HepG2 (cell line): ENCODE results near the gene MEF2B. TPM values are rescaled to one million over a fixed set of nuclear protein-coding genes. Genes with fewer than 3 reads are reported as not detected.

Experiments used
- FOXM1 ChIP-seq: sonication (generic); formaldehyde crosslinking; IDR thresholded peaks from 2 replicates; pipeline ENCODE4 v1.5.0; 2020; ENCODE audit warnings: missing genetic modification reagents
- GABPA ChIP-seq, 2 experiments: IDR thresholded peaks; 2 replicates each; pipeline ENCODE4 v1.6.1; 2011 to 2016; ENCODE audit warnings: low read depth in 2 of 2, low read length in 1 of 2, missing biosample characterization in 1 of 2, missing genetic modification characterization in 1 of 2
- GZF1 ChIP-seq: sonication (generic); formaldehyde crosslinking; IDR thresholded peaks from 2 replicates; pipeline ENCODE4 v1.5.1; 2020; ENCODE audit warnings: mild to moderate bottlenecking, missing genetic modification reagents
- HNF4G ChIP-seq, 2 experiments: sonication (generic) in 1 of 2; formaldehyde crosslinking in 1 of 2; IDR thresholded peaks; 2 replicates each; pipeline versions ENCODE4 v1.4.0 to v1.6.1; 2011 to 2020; ENCODE audit warnings: borderline replicate concordance in 2 of 2, low read depth in 2 of 2, mild to moderate bottlenecking in 2 of 2, low read length in 1 of 2, missing genetic modification reagents in 1 of 2, moderate library complexity in 1 of 2
- KLF6 ChIP-seq: IDR thresholded peaks from 2 replicates; pipeline ENCODE4 v1.8.0; 2016; ENCODE audit warnings: missing biosample characterization, missing genetic modification reagents
- MED8 ChIP-seq: sonication (generic); formaldehyde crosslinking; IDR thresholded peaks from 2 replicates; pipeline ENCODE4 v1.8.1; 2023; ENCODE audit warnings: mild to moderate bottlenecking, missing genetic modification reagents; ENCODE audit not compliant: insufficient replicate concordance
- MLLT10 ChIP-seq: sonication (generic); formaldehyde crosslinking; IDR thresholded peaks from 2 replicates; pipeline ENCODE4 v1.4.0; 2020; ENCODE audit warnings: missing genetic modification reagents
- MTERF4 ChIP-seq: sonication (generic); formaldehyde crosslinking; IDR thresholded peaks from 2 replicates; pipeline ENCODE4 v1.8.0; 2023; ENCODE audit warnings: mild to moderate bottlenecking, missing genetic modification reagents
- NKX3-1 ChIP-seq: sonication (generic); formaldehyde crosslinking; IDR thresholded peaks from 2 replicates; pipeline ENCODE4 v1.5.0; 2020; ENCODE audit warnings: missing genetic modification reagents
- ONECUT2 ChIP-seq: sonication (generic); formaldehyde crosslinking; IDR thresholded peaks from 2 replicates; pipeline ENCODE4 v1.4.0; 2020; ENCODE audit warnings: missing genetic modification reagents
- PHF8 ChIP-seq: sonication (generic); formaldehyde crosslinking; IDR thresholded peaks from 2 replicates; pipeline ENCODE4 v1.5.0; 2020; ENCODE audit warnings: missing genetic modification reagents
- POLR2AphosphoS2 ChIP-seq: IDR thresholded peaks from 2 replicates; pipeline ENCODE4 v1.6.1; 2011; ENCODE audit warnings: low read depth, low read length, improper control_type of control experiment
- REPIN1 ChIP-seq: sonication (generic); formaldehyde crosslinking; IDR thresholded peaks from 2 replicates; pipeline ENCODE4 v1.8.0; 2022; ENCODE audit warnings: missing genetic modification reagents, low read depth, mild to moderate bottlenecking, borderline replicate concordance
- RFX3 ChIP-seq: IDR thresholded peaks from 2 replicates; pipeline ENCODE4 v1.6.1; 2016; ENCODE audit warnings: missing biosample characterization, missing genetic modification reagents
- SMAD3 ChIP-seq: sonication (generic); formaldehyde crosslinking; IDR thresholded peaks from 2 replicates; pipeline ENCODE4 v1.4.0; 2020; ENCODE audit warnings: missing genetic modification reagents
- SRSF1 ChIP-seq: fragments of 200-400 bp; formaldehyde crosslinking; optimal IDR thresholded peaks from 2 replicates; pipeline ENCODE3; 2017; ENCODE audit warnings: mild to moderate bottlenecking, low read depth, low read length, moderate library complexity
- TAF15 ChIP-seq: fragments of 200-400 bp; formaldehyde crosslinking; IDR thresholded peaks from one replicate; pipeline ENCODE4 v1.6.1; 2018; ENCODE audit warnings: mild to moderate bottlenecking, low read depth, low read length; ENCODE audit not compliant: poor library complexity, severe bottlenecking
- TBX3 ChIP-seq: fragments of 450-650 bp; IDR thresholded peaks from 2 replicates; pipeline ENCODE4 v1.6.1; 2017; ENCODE audit warnings: antibody characterized with exemption, mild to moderate bottlenecking, inconsistent platforms, borderline replicate concordance
- TIGD3 ChIP-seq: sonication (generic); formaldehyde crosslinking; IDR thresholded peaks from 2 replicates; pipeline ENCODE4 v1.5.1; 2020; ENCODE audit warnings: mild to moderate bottlenecking, missing genetic modification reagents, borderline replicate concordance
- TP53 ChIP-seq: sonication (generic); formaldehyde crosslinking; conservative IDR thresholded peaks from 2 replicates; pipeline ENCODE4 v1.4.0; 2020; ENCODE audit warnings: missing genetic modification reagents
- ZHX1 ChIP-seq: sonication (generic); formaldehyde crosslinking; IDR thresholded peaks from 2 replicates; pipeline ENCODE4 v1.8.1; 2022; ENCODE audit warnings: low read depth, mild to moderate bottlenecking, missing genetic modification reagents
- ZNF224 ChIP-seq: sonication (generic); formaldehyde crosslinking; IDR thresholded peaks from 2 replicates; pipeline ENCODE4 v1.5.0; 2020; ENCODE audit warnings: mild to moderate bottlenecking, missing genetic modification reagents
- ZNF354B ChIP-seq: sonication (generic); formaldehyde crosslinking; IDR thresholded peaks from 2 replicates; pipeline ENCODE4 v1.8.0; 2022; ENCODE audit warnings: mild to moderate bottlenecking, missing genetic modification reagents
- ZNF576 ChIP-seq: sonication (generic); formaldehyde crosslinking; IDR thresholded peaks from 2 replicates; pipeline ENCODE4 v1.4.0; 2020; ENCODE audit warnings: mild to moderate bottlenecking, missing genetic modification reagents
- ZSCAN12 ChIP-seq: sonication (generic); formaldehyde crosslinking; IDR thresholded peaks from 2 replicates; pipeline ENCODE4 v1.9.0; 2021; ENCODE audit warnings: mild to moderate bottlenecking, missing genetic modification reagents
- polyA plus RNA-seq, 8 experiments: library from polyadenylated mRNA; depleted of rRNA in 3 of 8; stranded (reverse) in 7 of 8; unstranded in 1 of 8; fragments of >200 nt; fragmentation: Illumina TruSeq in 4 of 8; extraction: Trizol in 4 of 8; gene quantifications; 2 replicates each; pipeline versions ENCODE4 v1.2.1 to v1.2.3, GENCODE V29; 2011 to 2016; ENCODE audit warnings: low read depth in 4 of 8, missing spikeins in 1 of 8, mixed read lengths in 1 of 8; ENCODE audit not compliant: insufficient read depth in 1 of 8
- total RNA-seq, 5 experiments: library from RNA; depleted of rRNA; stranded (reverse); fragments of >200 nt; fragmentation: Illumina TruSeq; extraction: Trizol; gene quantifications; 2 replicates each; pipeline ENCODE4 v1.2.3, GENCODE V29; 2016; ENCODE audit warnings: low read depth in 1 of 5

The MEF2B gene
- total and polyA plus RNA-seq, 2 of the 13 experiments (the other 11 are each of a cell fraction or from before 2014, with no cell fraction given), result 1.2 to 1.7 TPM

- TF ChIP-seq NKX3-1 (CRISPR knock-in tag) (no peak), MED8 (CRISPR knock-in tag) (no peak), PHF8 (CRISPR knock-in tag) (peak; percentile 81), MTERF4 (CRISPR knock-in tag) (no peak), HNF4G (IDR thresholded peaks at IDR 0.05; ENCODE audit: borderline replicate concordance, low read depth, low read length) (no peak), HNF4G (CRISPR knock-in tag; IDR thresholded peaks at IDR 0.05; ENCODE audit: borderline replicate concordance, low read depth) (no peak), KLF6 (CRISPR knock-in tag) (peak; percentile 57; the same call in 1 of the 2 replicates), ZNF224 (no peak), TP53 (CRISPR knock-in tag) (0 out of 2 replicates have a peak, but pooled peaks have one; percentile 20), SRSF1 (no peak), REPIN1 (CRISPR knock-in tag) (0 out of 2 replicates have a peak, but pooled peaks have one; percentile 25), GABPA (IDR thresholded peaks at IDR 0.05; ENCODE audit: low read depth, low read length) (no peak), GABPA (CRISPR knock-in tag; IDR thresholded peaks at IDR 0.05; ENCODE audit: low read depth) (peak; percentile 79), ZHX1 (CRISPR knock-in tag) (0 out of 2 replicates have a peak, but pooled peaks have one; percentile 38), MLLT10 (no peak), TAF15 (no peak), ZNF576 (no peak), ZNF354B (no peak), ZSCAN12 (no peak), RFX3 (CRISPR knock-in tag) (no peak), FOXM1 (CRISPR knock-in tag) (no peak), ONECUT2 (CRISPR knock-in tag) (peak; percentile 96), SMAD3 (CRISPR knock-in tag) (no peak), TBX3 (no peak), GZF1 (CRISPR knock-in tag) (no peak), POLR2AphosphoS2 (no peak), TIGD3 (CRISPR knock-in tag) (0 out of 2 replicates have a peak, but pooled peaks have one; percentile 31)
Measured at GRCh38 chr19:19138109-19138981, 31.7 kb downstream of the MEF2B start, which contains the start of gene TMEM161A (continued).
